ENCODE measurements around the gene RWDD1.

DNA sequence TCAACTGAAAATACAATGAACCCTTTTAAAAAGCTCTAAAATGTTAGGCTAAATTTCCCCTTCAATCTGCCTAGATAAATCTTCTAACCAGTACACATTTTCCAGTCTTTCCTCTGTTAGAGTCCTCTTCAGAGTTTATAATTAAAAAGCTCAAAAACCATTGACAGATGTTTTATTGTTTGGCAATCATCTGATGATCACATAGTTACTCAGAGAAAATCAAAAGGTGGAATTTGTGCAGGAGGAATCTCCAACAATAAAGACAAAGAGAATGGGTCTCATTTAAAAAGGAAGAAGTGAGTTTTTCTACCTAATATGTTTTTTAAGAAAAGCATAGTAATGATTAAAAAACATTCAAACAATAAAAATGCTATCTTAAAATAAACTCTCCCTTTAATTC, 28.9 kb upstream of the RWDD1 start:
- TF ChIP-seq, protein P1, sequence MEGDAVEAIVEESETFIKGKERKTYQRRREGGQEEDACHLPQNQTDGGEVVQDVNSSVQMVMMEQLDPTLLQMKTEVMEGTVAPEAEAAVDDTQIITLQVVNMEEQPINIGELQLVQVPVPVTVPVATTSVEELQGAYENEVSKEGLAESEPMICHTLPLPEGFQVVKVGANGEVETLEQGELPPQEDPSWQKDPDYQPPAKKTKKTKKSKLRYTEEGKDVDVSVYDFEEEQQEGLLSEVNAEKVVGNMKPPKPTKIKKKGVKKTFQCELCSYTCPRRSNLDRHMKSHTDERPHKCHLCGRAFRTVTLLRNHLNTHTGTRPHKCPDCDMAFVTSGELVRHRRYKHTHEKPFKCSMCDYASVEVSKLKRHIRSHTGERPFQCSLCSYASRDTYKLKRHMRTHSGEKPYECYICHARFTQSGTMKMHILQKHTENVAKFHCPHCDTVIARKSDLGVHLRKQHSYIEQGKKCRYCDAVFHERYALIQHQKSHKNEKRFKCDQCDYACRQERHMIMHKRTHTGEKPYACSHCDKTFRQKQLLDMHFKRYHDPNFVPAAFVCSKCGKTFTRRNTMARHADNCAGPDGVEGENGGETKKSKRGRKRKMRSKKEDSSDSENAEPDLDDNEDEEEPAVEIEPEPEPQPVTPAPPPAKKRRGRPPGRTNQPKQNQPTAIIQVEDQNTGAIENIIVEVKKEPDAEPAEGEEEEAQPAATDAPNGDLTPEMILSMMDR (IDR thresholded peaks at IDR 0.05), result no peak
- TF ChIP-seq POLR2AphosphoS5 (IDR thresholded peaks at IDR 0.05), result no peak
- no peak for TF ChIP-seq POLR2A (IDR thresholded peaks at IDR 0.05)

Data from gastroesophageal sphincter (tissue), 3 donors.